Measurements from ENCODE around the gene KAT8. TPM values are rescaled to one million over a fixed set of nuclear protein-coding genes. Genes with fewer than 3 reads are reported as not detected.
A peak's percentile ranks its signal among the peaks of the same experiment; 100 is the strongest.

The KAT8 gene
- total RNA-seq, 4 donors from 2014 or later = 69.7 to 116 (median 81.7) TPM

DNA sequence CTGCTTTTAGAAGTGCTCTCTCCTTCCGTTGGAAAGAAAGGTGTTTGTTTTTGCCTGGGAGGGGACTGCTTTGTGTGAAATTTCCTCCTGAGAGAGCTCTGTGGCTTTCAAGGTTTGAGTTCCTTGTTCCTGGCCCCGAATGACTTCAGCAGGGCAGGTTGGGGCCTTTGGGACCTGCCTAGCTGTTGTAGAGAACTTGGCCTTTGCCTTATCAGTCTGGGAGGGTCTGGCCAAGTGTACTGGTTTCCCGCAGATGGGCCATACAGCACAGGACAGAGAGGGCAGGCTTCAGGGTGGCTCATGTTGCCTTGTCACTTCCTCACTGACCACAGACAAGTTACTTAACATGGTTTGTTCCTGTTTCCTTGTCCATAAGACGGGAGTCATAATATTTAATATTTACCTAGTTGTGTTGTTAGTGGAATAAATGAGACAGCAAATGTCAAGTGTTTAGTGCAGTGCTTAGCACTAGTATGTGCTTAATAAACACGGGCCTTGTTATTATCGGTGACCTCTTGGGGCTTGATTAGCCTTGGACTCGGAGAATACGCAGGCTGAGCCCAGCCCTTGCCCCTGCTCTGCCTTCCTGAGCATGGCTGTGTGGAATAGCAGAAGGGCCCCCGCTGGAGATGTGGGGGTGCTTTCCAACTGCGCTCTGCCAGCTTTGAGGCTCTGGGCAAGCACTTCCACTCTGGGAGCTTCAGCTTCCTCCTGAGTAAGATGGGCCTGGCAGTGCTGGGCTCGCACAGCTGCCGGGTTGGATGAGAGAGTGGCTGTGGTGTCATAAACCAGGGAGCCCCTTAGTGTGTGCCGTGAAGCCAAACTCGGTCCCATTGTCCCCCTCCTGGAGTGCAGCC is 11.5 kb downstream of the KAT8 start:
- TF ChIP-seq, protein P1, sequence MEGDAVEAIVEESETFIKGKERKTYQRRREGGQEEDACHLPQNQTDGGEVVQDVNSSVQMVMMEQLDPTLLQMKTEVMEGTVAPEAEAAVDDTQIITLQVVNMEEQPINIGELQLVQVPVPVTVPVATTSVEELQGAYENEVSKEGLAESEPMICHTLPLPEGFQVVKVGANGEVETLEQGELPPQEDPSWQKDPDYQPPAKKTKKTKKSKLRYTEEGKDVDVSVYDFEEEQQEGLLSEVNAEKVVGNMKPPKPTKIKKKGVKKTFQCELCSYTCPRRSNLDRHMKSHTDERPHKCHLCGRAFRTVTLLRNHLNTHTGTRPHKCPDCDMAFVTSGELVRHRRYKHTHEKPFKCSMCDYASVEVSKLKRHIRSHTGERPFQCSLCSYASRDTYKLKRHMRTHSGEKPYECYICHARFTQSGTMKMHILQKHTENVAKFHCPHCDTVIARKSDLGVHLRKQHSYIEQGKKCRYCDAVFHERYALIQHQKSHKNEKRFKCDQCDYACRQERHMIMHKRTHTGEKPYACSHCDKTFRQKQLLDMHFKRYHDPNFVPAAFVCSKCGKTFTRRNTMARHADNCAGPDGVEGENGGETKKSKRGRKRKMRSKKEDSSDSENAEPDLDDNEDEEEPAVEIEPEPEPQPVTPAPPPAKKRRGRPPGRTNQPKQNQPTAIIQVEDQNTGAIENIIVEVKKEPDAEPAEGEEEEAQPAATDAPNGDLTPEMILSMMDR (IDR thresholded peaks at IDR 0.05) = no peak
- no peak for TF ChIP-seq POLR2A (IDR thresholded peaks at IDR 0.05)
- intact Hi-C loops (cut with DNase I; ENCODE audit: low total_unique reads) = no loop called here
- 74 to 79% methylated on average over 14 of the region's 14 CpGs for WGBS, 2 donors
- no peak overlapping the region for H3K4me3 ChIP-seq (ENCODE audit: low read depth, poor library complexity, severe bottlenecking)
- DNase-seq (ENCODE audit: low spot score in 2 of 2) = no peak

DNA sequence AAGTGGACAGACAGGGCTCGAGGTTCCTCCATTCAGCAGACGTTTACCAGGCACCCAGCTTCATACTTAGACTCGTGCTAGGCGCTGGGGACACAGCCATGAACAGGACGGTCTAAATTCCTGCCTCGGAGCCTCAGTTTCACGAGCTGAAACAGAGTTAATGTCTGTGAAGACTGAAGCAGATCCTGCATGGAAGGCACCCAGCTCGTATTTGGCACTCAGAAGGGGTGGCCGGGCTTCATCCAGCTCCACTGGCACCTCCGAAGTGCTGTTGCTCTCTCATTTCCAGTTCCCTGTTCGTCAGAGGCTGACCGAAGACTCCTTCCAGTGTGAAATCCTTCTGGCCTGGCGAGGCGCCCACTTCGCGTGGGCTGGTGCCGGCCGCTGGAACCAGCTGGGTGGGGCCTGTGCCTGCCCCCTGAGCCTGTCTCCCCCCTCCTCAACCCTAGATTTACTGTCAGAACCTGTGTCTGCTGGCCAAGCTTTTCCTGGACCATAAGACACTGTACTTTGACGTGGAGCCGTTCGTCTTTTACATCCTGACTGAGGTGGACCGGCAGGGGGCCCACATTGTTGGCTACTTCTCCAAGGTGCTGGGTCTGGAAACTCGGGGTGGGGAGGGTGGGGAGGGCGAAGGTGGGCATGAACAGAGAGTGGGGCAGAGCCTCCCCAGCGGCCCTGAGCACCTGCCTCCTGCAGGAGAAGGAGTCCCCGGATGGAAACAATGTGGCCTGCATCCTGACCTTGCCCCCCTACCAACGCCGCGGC is 12.3 kb downstream of the KAT8 start:
- peak in 1 of 2 donors; percentile 88 for DNase-seq (ENCODE audit: low spot score in 2 of 2)
- 64 to 71% methylated on average over 28 to 29 of the region's 29 CpGs for WGBS, 2 donors
- H3K4me3 ChIP-seq (ENCODE audit: low read depth, poor library complexity, severe bottlenecking) = no peak overlapping the region
- TF ChIP-seq, protein P1 (IDR thresholded peaks at IDR 0.05) = no peak
- no peak for TF ChIP-seq POLR2A (IDR thresholded peaks at IDR 0.05)
- intact Hi-C loops (cut with DNase I; ENCODE audit: low total_unique reads) = no loop called here

DNA sequence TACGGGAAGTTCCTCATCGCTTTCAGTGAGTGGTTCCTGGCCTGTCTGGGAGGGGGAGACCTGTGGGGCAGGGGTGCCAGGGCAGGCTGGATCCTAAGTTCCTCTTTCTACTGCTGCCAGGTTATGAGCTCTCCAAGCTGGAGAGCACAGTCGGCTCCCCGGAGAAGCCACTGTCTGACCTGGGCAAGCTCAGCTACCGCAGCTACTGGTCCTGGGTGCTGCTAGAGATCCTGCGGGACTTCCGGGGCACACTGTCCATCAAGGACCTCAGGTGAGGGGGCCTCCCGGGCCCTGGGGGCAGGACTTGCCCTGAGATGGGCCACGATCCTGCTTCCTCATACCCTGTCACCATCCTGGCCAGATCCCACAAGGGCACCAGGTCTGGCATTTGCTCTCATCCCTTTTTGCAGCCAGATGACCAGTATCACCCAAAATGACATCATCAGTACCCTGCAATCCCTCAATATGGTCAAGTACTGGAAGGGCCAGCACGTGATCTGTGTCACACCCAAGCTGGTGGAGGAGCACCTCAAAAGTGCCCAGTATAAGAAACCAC is 12.9 kb downstream of the KAT8 start:
- DNase-seq (ENCODE audit: low spot score in 2 of 2) = peak in 1 of 2 donors; percentile 87
- no peak overlapping the region for H3K4me3 ChIP-seq (ENCODE audit: low read depth, poor library complexity, severe bottlenecking)
- intact Hi-C loops (cut with DNase I; ENCODE audit: low total_unique reads) = no loop called here
- TF ChIP-seq, protein P1 (IDR thresholded peaks at IDR 0.05) = no peak
- no peak for TF ChIP-seq POLR2A (IDR thresholded peaks at IDR 0.05)
- WGBS, 2 donors = 66 to 71% methylated on average over 6 to 10 of the region's 10 CpGs

DNA sequence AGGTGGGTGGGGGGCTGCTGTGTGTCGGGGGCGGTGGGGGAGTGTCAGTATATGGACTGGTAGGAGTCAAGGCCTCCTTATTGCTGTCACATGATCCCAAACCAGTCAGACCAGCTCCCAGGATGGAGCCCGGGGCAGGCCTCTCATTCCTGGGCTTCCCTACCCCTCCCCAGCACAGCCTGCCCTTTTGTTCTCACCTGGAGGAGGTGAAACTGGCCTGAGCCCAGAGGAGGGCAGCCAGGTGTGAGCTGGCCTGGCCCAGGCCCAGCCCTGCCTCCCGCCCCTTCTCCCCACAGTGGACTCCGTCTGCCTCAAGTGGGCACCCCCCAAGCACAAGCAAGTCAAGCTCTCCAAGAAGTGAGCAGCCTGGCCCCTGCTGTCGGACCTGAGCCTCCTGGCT is 13.4 kb downstream of the KAT8 start:
- intact Hi-C loops (cut with DNase I; ENCODE audit: low total_unique reads) = no loop called here
- 57 to 62% methylated on average over 4 to 6 of the region's 6 CpGs for WGBS, 2 donors

DNA sequence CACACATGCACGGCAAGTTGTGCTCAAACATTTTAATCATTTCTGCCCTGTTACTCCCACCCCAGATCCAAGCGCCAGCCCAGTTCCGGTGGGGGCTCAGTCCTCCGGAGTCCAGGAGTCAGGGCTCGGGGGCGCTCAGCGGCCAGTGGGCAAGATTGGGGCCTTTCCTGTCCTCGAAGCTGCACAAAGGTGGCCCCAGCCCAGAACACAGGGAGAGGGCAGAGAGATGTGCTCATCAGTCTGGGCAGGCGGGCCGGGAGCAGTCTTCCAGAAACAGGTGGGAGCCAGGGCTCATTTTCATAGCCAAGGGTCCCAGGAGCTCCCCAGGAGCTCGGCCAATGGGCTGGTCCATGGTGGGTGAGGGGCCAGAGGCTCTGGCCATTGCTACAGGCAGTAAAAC is 14.0 kb downstream of the KAT8 start:
- no peak for TF ChIP-seq POLR2A (IDR thresholded peaks at IDR 0.05)
- TF ChIP-seq, protein P1 (IDR thresholded peaks at IDR 0.05) = no peak
- H3K4me3 ChIP-seq (ENCODE audit: low read depth, poor library complexity, severe bottlenecking) = no peak overlapping the region
- DNase-seq (ENCODE audit: low spot score in 2 of 2) = no peak
- 59 to 67% methylated on average over 9 to 11 of the region's 11 CpGs for WGBS, 2 donors
- intact Hi-C loops (cut with DNase I; ENCODE audit: low total_unique reads) = no loop called here

More for the DNA sequence above, 13.4 kb downstream of the KAT8 start:
- no peak overlapping the region for H3K4me3 ChIP-seq (ENCODE audit: low read depth, poor library complexity, severe bottlenecking)
- peak; percentile 74 to 91 for DNase-seq (ENCODE audit: low spot score in 2 of 2)
- no peak for TF ChIP-seq POLR2A (IDR thresholded peaks at IDR 0.05)
- TF ChIP-seq, protein P1 (IDR thresholded peaks at IDR 0.05) = no peak
